Astrocyte (in vitro differentiated cells and primary cell): ENCODE measurements around the gene ADAMTS8. TPM values are rescaled to one million over a fixed set of nuclear protein-coding genes. Genes with fewer than 3 reads are reported as not detected.

ENCODE experiments used
- DNase-seq: peaks from one replicate; pipeline ENCODE4 v3.0.0-alpha.2; 2010; ENCODE audit warnings: low read depth
- FAIRE-seq: peaks from 2 replicates; lab custom pipeline; 2011; peaks lifted over from hg19 to GRCh38; lab: Jason Lieb, UNC
- H2AFZ ChIP-seq: 2 replicates; pipeline ENCODE4 v1.6.0; 2012; ENCODE audit warnings: low read depth, low read length, inconsistent platforms
- H3K27ac ChIP-seq: 2 replicates; pipeline ENCODE4 v1.5.1; 2011; ENCODE audit warnings: low read depth, low read length, inconsistent platforms
- H3K27me3 ChIP-seq: 2 replicates; pipeline ENCODE4 v1.6.0; 2011; ENCODE audit warnings: low read length, inconsistent platforms; ENCODE audit not compliant: insufficient read depth
- H3K36me3 ChIP-seq: 2 replicates; pipeline ENCODE4 v1.5.1; 2011; ENCODE audit warnings: low read length, inconsistent platforms; ENCODE audit not compliant: insufficient read depth
- H3K4me1 ChIP-seq: 2 replicates; pipeline ENCODE4 v1.5.1; 2011; ENCODE audit warnings: low read length, inconsistent platforms; ENCODE audit not compliant: insufficient read depth
- H3K4me2 ChIP-seq: 2 replicates; pipeline ENCODE4 v1.6.0; 2012; ENCODE audit warnings: low read length, inconsistent platforms
- H3K4me3 ChIP-seq: 2 replicates; pipeline ENCODE4 v1.5.1; 2011; ENCODE audit warnings: low read depth, mild to moderate bottlenecking, low read length, inconsistent platforms; ENCODE audit not compliant: insufficient read depth
- H3K79me2 ChIP-seq: 2 replicates; pipeline ENCODE4 v1.6.0; 2012; ENCODE audit warnings: mild to moderate bottlenecking, low read length, inconsistent platforms; ENCODE audit not compliant: insufficient read depth
- H3K9ac ChIP-seq: 2 replicates; pipeline ENCODE4 v1.6.0; 2012; ENCODE audit warnings: mild to moderate bottlenecking, low read length, inconsistent platforms
- H3K9me3 ChIP-seq: 2 replicates; pipeline ENCODE4 v1.5.1; 2012; ENCODE audit warnings: low read depth, mild to moderate bottlenecking, low read length, inconsistent platforms; ENCODE audit not compliant: insufficient read depth
- H4K20me1 ChIP-seq: 2 replicates; pipeline ENCODE4 v1.6.0; 2012; ENCODE audit warnings: low read length, inconsistent platforms; ENCODE audit not compliant: insufficient read depth
- H3K27ac Mint-ChIP-seq: one replicate; pipeline ENCODE4 v1.8.0; 2021; ENCODE audit warnings: mild to moderate bottlenecking, mixed read lengths; ENCODE audit not compliant: unreplicated experiment
- H3K27me3 Mint-ChIP-seq: one replicate; pipeline ENCODE4 v1.8.0; 2021; ENCODE audit warnings: low read depth, mixed read lengths; ENCODE audit not compliant: unreplicated experiment
- H3K36me3 Mint-ChIP-seq: one replicate; pipeline ENCODE4 v1.8.0; 2021; ENCODE audit warnings: low read depth, mixed read lengths; ENCODE audit not compliant: unreplicated experiment
- H3K4me1 Mint-ChIP-seq: one replicate; pipeline ENCODE4 v1.8.0; 2021; ENCODE audit warnings: low read depth, mixed read lengths; ENCODE audit not compliant: unreplicated experiment
- H3K4me3 Mint-ChIP-seq: one replicate; pipeline ENCODE4 v1.8.0; 2021; ENCODE audit warnings: mild to moderate bottlenecking, moderate library complexity, mixed read lengths; ENCODE audit not compliant: unreplicated experiment
- H3K9me3 Mint-ChIP-seq: one replicate; pipeline ENCODE4 v1.8.0; 2021; ENCODE audit warnings: mild to moderate bottlenecking, mixed read lengths; ENCODE audit not compliant: unreplicated experiment
- EZH2 ChIP-seq: IDR thresholded peaks from 2 replicates; pipeline ENCODE4 v1.6.1; 2012; ENCODE audit warnings: mild to moderate bottlenecking, low read length, inconsistent platforms; ENCODE audit not compliant: insufficient read depth
- total RNA-seq: library from RNA; stranded (reverse); gene quantifications from 2 replicates; pipeline ENCODE4 v1.2.1, GENCODE V29; 2021
- TF ChIP-seq, protein P1 (sequence below): IDR thresholded peaks from 2 replicates; pipeline ENCODE4 v1.5.1; 2011; ENCODE audit warnings: low read depth, mild to moderate bottlenecking, inconsistent platforms, low read length, moderate library complexity; ENCODE audit not compliant: insufficient read depth

The ADAMTS8 gene
- total RNA-seq, 1 donor from 2014 or later, result 0.20 TPM

- FAIRE-seq (no peak), DNase-seq (no peak)
- peaks cover 12% of the 10 kb centered on the region for H3K27me3 Mint-ChIP-seq
- TF ChIP-seq, protein P1, sequence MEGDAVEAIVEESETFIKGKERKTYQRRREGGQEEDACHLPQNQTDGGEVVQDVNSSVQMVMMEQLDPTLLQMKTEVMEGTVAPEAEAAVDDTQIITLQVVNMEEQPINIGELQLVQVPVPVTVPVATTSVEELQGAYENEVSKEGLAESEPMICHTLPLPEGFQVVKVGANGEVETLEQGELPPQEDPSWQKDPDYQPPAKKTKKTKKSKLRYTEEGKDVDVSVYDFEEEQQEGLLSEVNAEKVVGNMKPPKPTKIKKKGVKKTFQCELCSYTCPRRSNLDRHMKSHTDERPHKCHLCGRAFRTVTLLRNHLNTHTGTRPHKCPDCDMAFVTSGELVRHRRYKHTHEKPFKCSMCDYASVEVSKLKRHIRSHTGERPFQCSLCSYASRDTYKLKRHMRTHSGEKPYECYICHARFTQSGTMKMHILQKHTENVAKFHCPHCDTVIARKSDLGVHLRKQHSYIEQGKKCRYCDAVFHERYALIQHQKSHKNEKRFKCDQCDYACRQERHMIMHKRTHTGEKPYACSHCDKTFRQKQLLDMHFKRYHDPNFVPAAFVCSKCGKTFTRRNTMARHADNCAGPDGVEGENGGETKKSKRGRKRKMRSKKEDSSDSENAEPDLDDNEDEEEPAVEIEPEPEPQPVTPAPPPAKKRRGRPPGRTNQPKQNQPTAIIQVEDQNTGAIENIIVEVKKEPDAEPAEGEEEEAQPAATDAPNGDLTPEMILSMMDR, result no peak
- no peak for TF ChIP-seq EZH2
- Histone ChIP-seq H3K4me2 (no peak overlapping the region), H3K4me1 (no peaks in the 10 kb centered on the region), H2AFZ (no peak overlapping the region), H3K9me3 (no peaks in the 10 kb centered on the region), H3K27me3 (no peaks in the 10 kb centered on the region), H3K9ac (no peak overlapping the region), H3K36me3 (peaks cover 4% of the 10 kb centered on the region), H3K79me2 (no peaks in the 10 kb centered on the region), H4K20me1 (no peaks in the 10 kb centered on the region), H3K4me3 (no peak overlapping the region), H3K27ac (no peak overlapping the region)
- no peaks in the 10 kb centered on the region for H3K4me1 Mint-ChIP-seq
- H3K27ac Mint-ChIP-seq, result no peak overlapping the region
- H3K9me3 Mint-ChIP-seq, result no peaks in the 10 kb centered on the region
- no peak overlapping the region for H3K4me3 Mint-ChIP-seq
- H3K36me3 Mint-ChIP-seq, result peaks cover 8% of the 10 kb centered on the region
Measured at GRCh38 chr11:130469181-130469580, 40.8 kb upstream of the ADAMTS8 start.

DNA sequence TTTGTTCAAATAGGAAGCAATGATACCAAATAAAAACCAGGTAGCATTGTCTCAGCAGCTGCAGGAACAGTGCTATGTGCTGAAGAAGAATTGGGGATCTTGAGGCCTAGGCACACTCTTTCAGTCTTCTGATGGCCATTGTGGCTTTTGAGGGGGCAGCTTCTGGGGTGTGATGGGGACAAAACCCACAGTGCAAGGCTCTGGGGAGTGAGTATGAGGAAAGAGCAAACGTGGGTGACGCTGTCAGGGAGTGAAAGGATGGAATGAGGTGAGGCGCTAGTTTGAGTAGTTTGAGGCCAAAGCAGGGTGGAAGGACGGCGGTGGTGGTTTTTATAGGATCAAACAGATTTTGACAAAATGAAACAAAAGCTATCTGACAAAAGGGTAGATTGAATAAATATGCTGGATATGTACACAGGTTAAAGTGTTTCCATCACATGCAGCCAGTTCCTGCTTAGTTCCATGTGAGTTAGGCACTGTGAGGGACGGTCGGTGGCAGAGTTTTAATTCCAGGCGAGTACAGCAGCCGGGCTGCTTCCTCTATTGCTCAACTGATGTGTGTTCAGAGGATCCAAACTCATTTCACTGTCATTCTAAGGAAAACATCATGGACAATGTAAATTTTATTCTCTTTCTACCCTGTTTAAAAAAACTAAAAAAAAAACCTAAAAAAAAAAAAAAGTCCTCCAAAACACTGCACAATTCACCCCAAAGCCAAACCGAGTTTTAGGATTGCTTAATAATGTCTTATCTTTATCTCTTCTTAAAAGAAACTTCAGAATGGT lies 38.9 kb upstream of the ADAMTS8 start:
- DNase-seq, result no peak
- H3K4me1 Mint-ChIP-seq, result no peaks in the 10 kb centered on the region
- H3K27me3 Mint-ChIP-seq, result peaks cover 12% of the 10 kb centered on the region
- no peaks in the 10 kb centered on the region for H3K9me3 ChIP-seq
- H3K27ac ChIP-seq, result no peak overlapping the region
- H2AFZ ChIP-seq, result no peak overlapping the region
- H3K4me3 Mint-ChIP-seq, result no peak overlapping the region
- H3K36me3 Mint-ChIP-seq, result peaks cover 14% of the 10 kb centered on the region
- H3K4me1 ChIP-seq, result no peaks in the 10 kb centered on the region
- H3K9ac ChIP-seq, result no peak overlapping the region
- H3K4me2 ChIP-seq, result no peak overlapping the region
- H3K9me3 Mint-ChIP-seq, result no peaks in the 10 kb centered on the region
- H4K20me1 ChIP-seq, result no peaks in the 10 kb centered on the region
- H3K27ac Mint-ChIP-seq, result no peak overlapping the region
- peaks cover 8% of the 10 kb centered on the region for H3K36me3 ChIP-seq
- no peaks in the 10 kb centered on the region for H3K79me2 ChIP-seq
- TF ChIP-seq, protein P1, result no peak
- TF ChIP-seq EZH2, result no peak
- H3K4me3 ChIP-seq, result no peak overlapping the region
- no peak for FAIRE-seq
- no peaks in the 10 kb centered on the region for H3K27me3 ChIP-seq

- H3K4me3 Mint-ChIP-seq, result no peak overlapping the region
- Histone ChIP-seq H3K36me3 (peaks cover 8% of the 10 kb centered on the region), H3K27ac (no peak overlapping the region), H3K4me1 (no peaks in the 10 kb centered on the region), H3K9ac (no peak overlapping the region), H3K4me2 (no peak overlapping the region), H4K20me1 (peaks cover 8% of the 10 kb centered on the region), H3K4me3 (no peak overlapping the region), H3K9me3 (no peaks in the 10 kb centered on the region), H3K27me3 (no peaks in the 10 kb centered on the region), H2AFZ (no peak overlapping the region), H3K79me2 (peaks cover 4% of the 10 kb centered on the region)
- DNase-seq (peak; percentile 16), FAIRE-seq (no peak)
- no peaks in the 10 kb centered on the region for H3K9me3 Mint-ChIP-seq
- no peak for TF ChIP-seq EZH2
- TF ChIP-seq, protein P1, result no peak
- peaks cover 14% of the 10 kb centered on the region for H3K27me3 Mint-ChIP-seq
- no peaks in the 10 kb centered on the region for H3K4me1 Mint-ChIP-seq
- H3K36me3 Mint-ChIP-seq, result peaks cover 8% of the 10 kb centered on the region
- H3K27ac Mint-ChIP-seq, result no peak overlapping the region
Measured at GRCh38 chr11:130465263-130465662, 36.9 kb upstream of the ADAMTS8 start.
